GM12878 (cell line): Measurements from ENCODE around the gene GALNT17. TPM values are rescaled to one million over a fixed set of nuclear protein-coding genes. Genes with fewer than 3 reads are reported as not detected.

Source experiments
- ATAC-seq: fragments of 200-7000 bp; cut with Tn5 transposase; 3 replicates; pipeline ENCODE4 v1.9.1; 2020; ENCODE audit warnings: mild to moderate bottlenecking, moderate library complexity
- BruUV-seq: library from RNA; stranded (reverse); fragments of 400-500 nt; replicated peaks from 2 replicates; lab custom pipeline; 2021; lab: Mats Ljungman, UMichigan
- CTCF ChIA-PET: fragments of 300-600 bp; sonication (Branson Sonifier 250); formaldehyde crosslinking; extraction: SDS; loops from one replicate; lab custom pipeline; 2021; ENCODE audit warnings: inconsistent platforms; lab: Yijun Ruan, JAX
- POLR2A ChIA-PET: fragments of 350-600 bp; formaldehyde crosslinking; extraction: SDS; loops from one replicate; lab custom pipeline; 2021; ENCODE audit warnings: inconsistent platforms; lab: Charles Lee
- RAD21 ChIA-PET: fragments of 300-600 bp; sonication (Branson Sonifier 250); formaldehyde crosslinking; loops from one replicate; lab custom pipeline; 2023; ENCODE audit warnings: antibody characterized with exemption; ENCODE audit not compliant: unreplicated experiment; lab: Charles Lee
- SMC1A ChIA-PET: fragments of 300-600 bp; sonication (Branson Sonifier 250); formaldehyde crosslinking; loops from one replicate; lab custom pipeline; 2023; ENCODE audit not compliant: unreplicated experiment, uncharacterized antibody; lab: Charles Lee
- DNase-seq: peaks from one replicate; pipeline ENCODE4 v3.0.0-alpha.2; 2011; ENCODE audit warnings: low read depth, low spot score
- FAIRE-seq: peaks from 3 replicates; lab custom pipeline; 2011; peaks lifted over from hg19 to GRCh38; lab: Jason Lieb, UNC
- H2AFZ ChIP-seq: 2 replicates; pipeline ENCODE4 v1.6.0; 2011; ENCODE audit warnings: low read depth, low read length, control low read depth; ENCODE audit not compliant: control insufficient read depth
- H3K27ac ChIP-seq: 2 replicates; pipeline ENCODE4 v1.5.1; 2011; ENCODE audit warnings: control low read depth; ENCODE audit not compliant: control insufficient read depth, insufficient read depth
- H3K27me3 ChIP-seq, 2 experiments: replicated peaks in 1 of 2; 2 replicates each; pipeline versions ENCODE4 v1.6.0 to v1.6.1; 2011; ENCODE audit warnings: low read length in 1 of 2; ENCODE audit not compliant: control insufficient read depth in 2 of 2, insufficient read depth in 2 of 2
- H3K36me3 ChIP-seq, 2 experiments: 2 replicates each; pipeline ENCODE4 v1.5.1; 2011; ENCODE audit warnings: low read length in 1 of 2; ENCODE audit not compliant: control insufficient read depth in 2 of 2, insufficient read depth in 2 of 2
- H3K4me1 ChIP-seq: 2 replicates; pipeline ENCODE4 v1.6.1; 2011; ENCODE audit warnings: mild to moderate bottlenecking, low read length, moderate library complexity, mixed read lengths; ENCODE audit not compliant: control insufficient read depth, insufficient read depth
- H3K4me2 ChIP-seq: 2 replicates; pipeline ENCODE4 v1.6.0; 2011; ENCODE audit warnings: control low read depth; ENCODE audit not compliant: control insufficient read depth, insufficient read depth
- H3K4me3 ChIP-seq: fragments of 200-600 bp; sonication (generic); 2 replicates; pipeline ENCODE4 v1.5.1; 2016
- H3K79me2 ChIP-seq: 2 replicates; pipeline ENCODE4 v1.6.0; 2011; ENCODE audit warnings: low read length; ENCODE audit not compliant: control insufficient read depth, insufficient read depth
- H3K9ac ChIP-seq: 2 replicates; pipeline ENCODE4 v1.8.0; 2011; ENCODE audit warnings: low read length, control low read depth, mixed read lengths; ENCODE audit not compliant: control insufficient read depth, insufficient read depth
- H3K9me3 ChIP-seq: replicated peaks from 3 replicates; pipeline ENCODE4 v1.5.1; 2011; ENCODE audit warnings: mild to moderate bottlenecking, low read length; ENCODE audit not compliant: control insufficient read depth, insufficient read depth
- H4K20me1 ChIP-seq: 2 replicates; pipeline ENCODE4 v1.6.0; 2011; ENCODE audit not compliant: control insufficient read depth, insufficient read depth
- CBX3 ChIP-seq: fragments of 200-600 bp; sonication (generic); IDR thresholded peaks from 2 replicates; pipeline ENCODE4 v1.6.1; 2016; ENCODE audit warnings: low read depth, borderline replicate concordance
- FOS ChIP-seq: IDR thresholded peaks from 3 replicates; pipeline ENCODE4 v1.6.1; 2011; ENCODE audit warnings: borderline replicate concordance; ENCODE audit not compliant: insufficient read length; ENCODE audit errors: extremely low read depth
- GABPA ChIP-seq: IDR thresholded peaks from 2 replicates; pipeline ENCODE4 v1.6.1; 2014; ENCODE audit warnings: antibody characterized with exemption, low read depth, mild to moderate bottlenecking, inconsistent platforms
- HDAC6 ChIP-seq: fragments of 200-600 bp; sonication (generic); IDR thresholded peaks from one replicate; pipeline ENCODE4 v1.8.0; 2017; ENCODE audit warnings: antibody characterized with exemption; ENCODE audit not compliant: unreplicated experiment
- KAT2A ChIP-seq: conservative IDR thresholded peaks from 2 replicates; pipeline ENCODE4 v1.6.1; 2011; ENCODE audit warnings: low read depth, low read length; ENCODE audit not compliant: control insufficient read depth
- MEF2B ChIP-seq: fragments of 450-650 bp; IDR thresholded peaks from 2 replicates; pipeline ENCODE4 v1.6.1; 2018; ENCODE audit warnings: mild to moderate bottlenecking, moderate library complexity; ENCODE audit not compliant: partially characterized antibody, poor library complexity, severe bottlenecking
- MTA2 ChIP-seq: fragments of 450-650 bp; IDR thresholded peaks from 2 replicates; pipeline ENCODE4 v1.6.1; 2016; ENCODE audit warnings: low read depth, mild to moderate bottlenecking, moderate library complexity
- NR2C1 ChIP-seq: fragments of 450-650 bp; IDR thresholded peaks from 2 replicates; pipeline ENCODE4 v1.6.1; 2017; ENCODE audit warnings: antibody characterized with exemption, mild to moderate bottlenecking, moderate library complexity
- POU2F2 ChIP-seq: IDR thresholded peaks from 3 replicates; pipeline ENCODE4 v1.6.1; 2011; ENCODE audit warnings: low read depth, mild to moderate bottlenecking, low read length, borderline replicate concordance
- RFX5 ChIP-seq: IDR thresholded peaks from 2 replicates; pipeline ENCODE4 v1.6.1; 2011; ENCODE audit warnings: low read depth, low read length, improper control_type of control experiment
- SIX5 ChIP-seq: IDR thresholded peaks from 2 replicates; pipeline ENCODE4 v1.6.1; 2011; ENCODE audit warnings: mild to moderate bottlenecking, low read depth, low read length, moderate library complexity; ENCODE audit not compliant: severe bottlenecking
- WGBS: methylation state at CpG from one replicate; pipeline ENCODE4 v1.1.6; 2016; ENCODE audit warnings: low lambda C conversion rate; ENCODE audit not compliant: insufficient replicate concordance, insufficient coverage; ENCODE audit errors: missing lambda C conversion rate; 5-methylcytosine and 5-hydroxymethylcytosine counted together
- in situ Hi-C: fragments of 300-500 bp; cut with MboI; formaldehyde crosslinking; loops from 9 replicates; pipeline ENCODE4 v1.14.3; 2018; ENCODE audit warnings: mixed read lengths
- intact Hi-C: fragments of 100-400 bp; cut with micrococcal nuclease; formaldehyde crosslinking; loops from one replicate; pipeline ENCODE4 v1.14.2; 2022; ENCODE audit not compliant: unreplicated experiment
- polyA plus RNA-seq, 11 experiments: library from polyadenylated mRNA; depleted of rRNA in 4 of 11; unstranded in 6 of 11; stranded (reverse) in 5 of 11; fragments of >200 nt; fragmentation: Nextera tagmentation in 4 of 11; fragmentation: Illumina TruSeq in 1 of 11; extraction: Ambion mirVana in 4 of 11; extraction: Trizol in 1 of 11; gene quantifications; 1 replicate in 1 of 11; 2 replicates in 10 of 11; pipeline versions ENCODE4 v1.2.1 to v1.2.3, GENCODE V29; 2011 to 2016; ENCODE audit warnings: inconsistent platforms in 2 of 11, missing spikeins in 2 of 11, low read depth in 1 of 11
- total RNA-seq, 4 experiments: library from RNA; depleted of rRNA in 3 of 4; stranded (reverse); fragments of >200 nt in 3 of 4; fragmentation: Illumina TruSeq in 1 of 4; extraction: Trizol in 1 of 4; gene quantifications; 2 replicates each; pipeline versions ENCODE4 v1.2.1 to v1.2.3, GENCODE V29; 2013 to 2021
- TF ChIP-seq, protein P1 (sequence below): IDR thresholded peaks from 2 replicates; pipeline ENCODE4 v1.6.1; 2011; ENCODE audit warnings: low read depth, low read length, improper control_type of control experiment, borderline replicate concordance
- TF ChIP-seq, protein P2 (sequence below): fragments of 450-650 bp; IDR thresholded peaks from 2 replicates; pipeline ENCODE4 v1.6.1; 2017; ENCODE audit warnings: low read depth, mild to moderate bottlenecking, moderate library complexity
- TF ChIP-seq, protein P3 (sequence below): fragments of 450-650 bp; IDR thresholded peaks from 2 replicates; pipeline ENCODE4 v1.6.1; 2016; ENCODE audit warnings: mild to moderate bottlenecking

The GALNT17 gene
- total and polyA plus RNA-seq, 10 of the 15 experiments (the other 5 are each of a cell fraction or from before 2014, with no cell fraction given), result 0.12 to 0.15 TPM; not detected in 8

DNA sequence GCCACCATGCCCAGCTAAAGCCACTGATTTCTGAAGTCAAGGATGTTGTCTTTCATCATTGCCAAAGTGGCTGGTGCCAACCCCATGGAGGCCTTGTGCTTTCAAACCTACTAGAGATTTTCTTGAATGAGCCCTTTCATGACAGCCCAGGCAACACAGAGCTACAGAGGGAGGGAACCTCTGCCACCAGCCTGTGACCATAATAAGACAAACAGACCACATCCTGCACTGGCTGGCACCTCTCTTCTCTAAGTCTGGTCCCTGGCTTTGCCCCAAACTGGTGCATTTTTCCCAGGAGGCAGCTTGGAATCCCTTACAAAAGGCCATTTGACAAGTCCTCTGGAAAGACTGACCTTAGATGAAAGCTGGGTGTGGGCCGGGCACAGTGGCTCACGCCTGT is 348.8 kb downstream of the GALNT17 start (continued):
- TF ChIP-seq, protein P1, sequence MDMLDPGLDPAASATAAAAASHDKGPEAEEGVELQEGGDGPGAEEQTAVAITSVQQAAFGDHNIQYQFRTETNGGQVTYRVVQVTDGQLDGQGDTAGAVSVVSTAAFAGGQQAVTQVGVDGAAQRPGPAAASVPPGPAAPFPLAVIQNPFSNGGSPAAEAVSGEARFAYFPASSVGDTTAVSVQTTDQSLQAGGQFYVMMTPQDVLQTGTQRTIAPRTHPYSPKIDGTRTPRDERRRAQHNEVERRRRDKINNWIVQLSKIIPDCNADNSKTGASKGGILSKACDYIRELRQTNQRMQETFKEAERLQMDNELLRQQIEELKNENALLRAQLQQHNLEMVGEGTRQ, result no peak
- TF ChIP-seq SIX5, result no peak

DNA sequence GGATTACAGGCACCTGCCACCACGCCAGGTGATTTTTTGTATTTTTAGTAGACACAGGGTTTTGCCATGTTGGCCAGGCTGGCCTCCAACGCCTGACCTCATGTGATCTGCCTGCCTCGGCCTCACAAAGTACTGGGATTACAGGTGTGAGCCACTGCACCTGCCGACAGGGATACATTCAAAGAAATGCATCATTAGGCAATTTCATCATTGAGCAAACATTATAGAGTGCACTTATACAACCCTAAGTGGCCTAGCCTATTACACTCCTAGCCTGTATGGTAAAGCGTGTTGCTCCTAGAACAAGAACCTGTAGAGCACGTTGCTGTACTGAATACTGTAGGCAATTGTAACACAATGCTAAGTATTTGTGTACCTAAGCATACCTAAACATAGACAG is 350.3 kb downstream of the GALNT17 start:
- Histone ChIP-seq H3K36me3 (no peaks in the 10 kb centered on the region), H3K4me1 (no peaks in the 10 kb centered on the region), H3K9ac (no peak overlapping the region), H3K79me2 (no peaks in the 10 kb centered on the region), H3K4me3 (no peak overlapping the region), H3K27ac (no peak overlapping the region), H3K27me3 (no peaks in the 10 kb centered on the region), H3K9me3 (no peaks in the 10 kb centered on the region; the same call in 2 of the 3 replicates), H2AFZ (no peak overlapping the region), H3K4me2 (no peak overlapping the region), H4K20me1 (no peaks in the 10 kb centered on the region)
- ATAC-seq (no peak), FAIRE-seq (no peak), DNase-seq (no peak)
- TF ChIP-seq MEF2B (no peak), KAT2A (no peak), POU2F2 (no peak), CBX3 (no peak), GABPA (no peak), HDAC6 (no peak), MTA2 (no peak), FOS (no peak), NR2C1 (no peak), RFX5 (no peak)
- TF ChIP-seq, protein P2, sequence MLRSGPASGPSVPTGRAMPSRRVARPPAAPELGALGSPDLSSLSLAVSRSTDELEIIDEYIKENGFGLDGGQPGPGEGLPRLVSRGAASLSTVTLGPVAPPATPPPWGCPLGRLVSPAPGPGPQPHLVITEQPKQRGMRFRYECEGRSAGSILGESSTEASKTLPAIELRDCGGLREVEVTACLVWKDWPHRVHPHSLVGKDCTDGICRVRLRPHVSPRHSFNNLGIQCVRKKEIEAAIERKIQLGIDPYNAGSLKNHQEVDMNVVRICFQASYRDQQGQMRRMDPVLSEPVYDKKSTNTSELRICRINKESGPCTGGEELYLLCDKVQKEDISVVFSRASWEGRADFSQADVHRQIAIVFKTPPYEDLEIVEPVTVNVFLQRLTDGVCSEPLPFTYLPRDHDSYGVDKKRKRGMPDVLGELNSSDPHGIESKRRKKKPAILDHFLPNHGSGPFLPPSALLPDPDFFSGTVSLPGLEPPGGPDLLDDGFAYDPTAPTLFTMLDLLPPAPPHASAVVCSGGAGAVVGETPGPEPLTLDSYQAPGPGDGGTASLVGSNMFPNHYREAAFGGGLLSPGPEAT, result no peak
- TF ChIP-seq, protein P3, sequence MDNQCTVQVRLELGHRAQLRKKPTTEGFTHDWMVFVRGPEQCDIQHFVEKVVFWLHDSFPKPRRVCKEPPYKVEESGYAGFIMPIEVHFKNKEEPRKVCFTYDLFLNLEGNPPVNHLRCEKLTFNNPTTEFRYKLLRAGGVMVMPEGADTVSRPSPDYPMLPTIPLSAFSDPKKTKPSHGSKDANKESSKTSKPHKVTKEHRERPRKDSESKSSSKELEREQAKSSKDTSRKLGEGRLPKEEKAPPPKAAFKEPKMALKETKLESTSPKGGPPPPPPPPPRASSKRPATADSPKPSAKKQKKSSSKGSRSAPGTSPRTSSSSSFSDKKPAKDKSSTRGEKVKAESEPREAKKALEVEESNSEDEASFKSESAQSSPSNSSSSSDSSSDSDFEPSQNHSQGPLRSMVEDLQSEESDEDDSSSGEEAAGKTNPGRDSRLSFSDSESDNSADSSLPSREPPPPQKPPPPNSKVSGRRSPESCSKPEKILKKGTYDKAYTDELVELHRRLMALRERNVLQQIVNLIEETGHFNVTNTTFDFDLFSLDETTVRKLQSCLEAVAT, result no peak
- RAD21 ChIA-PET, result no interaction called here
- SMC1A ChIA-PET, result no interaction called here
- 21% methylated on average over 6 of the region's 6 CpGs for WGBS
- in situ Hi-C loops (no loop called here), intact Hi-C loops (no loop called here)
- POLR2A ChIA-PET, result no interaction called here
- CTCF ChIA-PET, result no interaction called here
- BruUV-seq, result no TSS peak
